Measurements from ENCODE around the gene TH.
A peak's percentile ranks its signal among the peaks of the same experiment; 100 is the strongest.

- TF ChIP-seq CTCF (IDR thresholded peaks at IDR 0.05; ENCODE audit: low read length) = peak; percentile 75
- no peak for TF ChIP-seq EZH2 (IDR thresholded peaks at IDR 0.05; ENCODE audit: borderline replicate concordance, low read length)
Measured at GRCh38 chr11:2196970-2197770, 25.6 kb upstream of the TH start.
